Naive thymus-derived CD8-positive, alpha-beta T cell (primary cell): ENCODE results near the gene GAB4. TPM values are rescaled to one million over a fixed set of nuclear protein-coding genes. Genes with fewer than 3 reads are reported as not detected.
"Not testable (repeated sequence)": the region's sequence is repeated elsewhere in the genome, so short reads cannot be mapped to it uniquely, and the experiment has no call there.

ENCODE experiments used
- ATAC-seq, 2 donors: fragments of 150-1000 bp; cut with Tn5 transposase in 1 of 2; sonication (Bioruptor Pico), chemical (Tn5 transposase) in 1 of 2; 1 replicate in 1 of 2; 2 replicates in 1 of 2; pipeline ENCODE4 v1.10.0; 2021; ENCODE audit warnings: mild to moderate bottlenecking in 2 of 2, moderate library complexity in 2 of 2
- POLR2A ChIA-PET: fragments of 350-600 bp; sonication (Branson Sonifier 250); formaldehyde crosslinking; loops from one replicate; lab custom pipeline; 2021; ENCODE audit warnings: antibody characterized with exemption; lab: Charles Lee
- DNase-seq, 10 donors: peaks; one replicate each; pipeline versions ENCODE4 v3.0.0 to v3.0.0-alpha.2; 2020 to 2022
- H3K27ac Mint-ChIP-seq, 10 donors: one replicate each; pipeline ENCODE4 v1.8.0; 2020 to 2022; ENCODE audit warnings: mild to moderate bottlenecking in 10 of 10, mixed read lengths in 10 of 10, moderate library complexity in 4 of 10, inconsistent platforms in 1 of 10
- H3K27me3 Mint-ChIP-seq, 5 donors: one replicate each; pipeline ENCODE4 v1.8.0; 2021 to 2022; ENCODE audit warnings: mixed read lengths in 5 of 5
- H3K36me3 Mint-ChIP-seq, 3 donors: one replicate each; pipeline ENCODE4 v1.8.0; 2020 to 2022; ENCODE audit warnings: mixed read lengths in 3 of 3, mild to moderate bottlenecking in 2 of 3, inconsistent platforms in 1 of 3
- H3K4me1 Mint-ChIP-seq, 4 donors: one replicate each; pipeline ENCODE4 v1.8.0; 2021 to 2022; ENCODE audit warnings: mixed read lengths in 4 of 4
- H3K4me3 Mint-ChIP-seq, 10 donors: one replicate each; pipeline ENCODE4 v1.8.0; 2020 to 2022; ENCODE audit warnings: mild to moderate bottlenecking in 10 of 10, mixed read lengths in 10 of 10, moderate library complexity in 6 of 10, inconsistent platforms in 1 of 10
- H3K9me3 Mint-ChIP-seq, 9 donors: one replicate each; pipeline ENCODE4 v1.8.0; 2020 to 2022; ENCODE audit warnings: mixed read lengths in 9 of 9, mild to moderate bottlenecking in 3 of 9, inconsistent platforms in 1 of 9, moderate library complexity in 1 of 9
- polyA plus RNA-seq, 3 donors: library from polyadenylated mRNA; unstranded; fragments of 300-500 nt; fragmentation: Illumina TruSeq; gene quantifications; one replicate each; pipeline ENCODE4 v1.2.3, GENCODE V29; 2021
- total RNA-seq, 8 experiments: library from RNA in 2 of 8; stranded (reverse) in 2 of 8; gene quantifications; one replicate each; pipeline ENCODE4 v1.2.3 and lab custom pipeline; 2021 to 2026

The GAB4 gene
- 1 to 10 TPM; 1.1 to 1.6 TPM for total RNA-seq
- not detected for polyA plus RNA-seq
- total RNA-seq (lab: John Stamatoyannopoulos, UW): 0 to 1.0 (median 0.42) reads per million in 6 experiments

GRCh38 chr22:17007852-17008731 is at the start of gene GAB4:
Gene GAB4, minus strand, starts transcription at chr22:17008222. Its CDS starts 108 bp downstream, at chr22:17008114.
- H3K27me3 Mint-ChIP-seq: peaks cover 35 to 85% (median 60%) of the 10 kb centered on the region in 5 donors
- H3K4me3 Mint-ChIP-seq: peak within 1 kb of the TSS in 3 of 10 donors; percentile 6 to 53 (median 34)
- H3K27ac Mint-ChIP-seq: no peak within 1 kb of the TSS
- no peaks in the 10 kb centered on the region for H3K4me1 Mint-ChIP-seq
- POLR2A ChIA-PET: no interaction called here
- ATAC-seq (no peak), DNase-seq (no peak)
- peaks cover 0 to 41% (median 25%) of the 10 kb centered on the region in 9 donors for H3K9me3 Mint-ChIP-seq
- peaks cover 4 to 23% (median 10%) of the 10 kb centered on the region in 3 donors for H3K36me3 Mint-ChIP-seq

DNA sequence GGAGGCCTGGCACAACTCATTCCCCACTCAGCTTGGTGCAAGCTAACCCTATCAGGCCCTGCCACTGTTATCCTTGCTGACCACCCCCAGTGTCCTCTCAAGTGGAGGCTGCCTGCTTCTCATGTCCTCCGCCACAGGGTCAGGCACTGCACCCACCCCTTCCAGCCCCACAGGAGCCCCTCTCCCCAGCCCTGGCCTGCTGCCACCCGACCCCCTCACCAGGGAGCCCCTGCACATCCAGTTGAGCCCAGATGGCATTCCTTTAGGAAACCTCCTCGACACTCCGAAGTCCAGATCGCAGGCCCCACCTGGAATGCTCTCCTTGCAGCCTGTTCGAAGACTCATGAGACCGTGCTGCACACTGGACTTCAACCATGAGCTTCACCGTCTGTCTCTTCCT is 48.8 kb upstream of the GAB4 start:
- ATAC-seq: no peak
- peaks cover 4 to 6% (median 5%) of the 10 kb centered on the region in 4 donors for H3K4me1 Mint-ChIP-seq
- POLR2A ChIA-PET: interaction anchor here (0.6 kb wide), 1 partner anchor 21 kb away, joined by 3 read pairs; no protein-coding TSS in a partner anchor

DNA sequence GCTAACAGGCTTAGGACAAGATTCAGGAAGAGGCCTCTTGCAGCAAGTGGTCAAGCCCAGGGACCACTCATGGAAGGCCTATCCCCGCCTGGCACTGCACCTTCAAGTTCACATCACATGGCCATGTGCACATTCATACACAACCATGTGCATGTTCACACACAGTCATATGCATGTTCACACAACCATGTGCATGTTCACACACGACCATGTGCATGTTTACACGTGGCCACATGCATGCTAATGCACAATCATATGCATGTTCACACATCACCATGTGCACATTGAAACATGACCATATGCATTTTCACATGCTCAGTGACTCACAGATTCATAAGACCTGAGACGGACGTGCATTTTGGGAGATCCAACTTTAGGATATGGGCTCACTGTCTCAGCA is 48.0 kb upstream of the GAB4 start:
- ATAC-seq: no peak
- no peak for DNase-seq
- Mint-ChIP-seq H3K36me3 (peaks cover 0 to 15% (median 0%) of the 10 kb centered on the region in 3 donors), H3K4me3 (no peak overlapping the region), H3K27ac (no peak overlapping the region), H3K27me3 (no peaks in the 10 kb centered on the region), H3K9me3 (no peaks in the 10 kb centered on the region), H3K4me1 (peaks cover 4 to 6% (median 4%) of the 10 kb centered on the region in 4 donors)
- POLR2A ChIA-PET: interaction anchor here (0.6 kb wide), 1 partner anchor 20 kb away, joined by 3 read pairs; no protein-coding TSS in a partner anchor

More for the DNA sequence above, 48.8 kb upstream of the GAB4 start:
- no peak for DNase-seq
- Mint-ChIP-seq H3K36me3 (peaks cover 0 to 8% (median 0%) of the 10 kb centered on the region in 3 donors), H3K27me3 (no peaks in the 10 kb centered on the region), H3K4me3 (no peak overlapping the region), H3K9me3 (no peaks in the 10 kb centered on the region), H3K27ac (no peak overlapping the region)

DNA sequence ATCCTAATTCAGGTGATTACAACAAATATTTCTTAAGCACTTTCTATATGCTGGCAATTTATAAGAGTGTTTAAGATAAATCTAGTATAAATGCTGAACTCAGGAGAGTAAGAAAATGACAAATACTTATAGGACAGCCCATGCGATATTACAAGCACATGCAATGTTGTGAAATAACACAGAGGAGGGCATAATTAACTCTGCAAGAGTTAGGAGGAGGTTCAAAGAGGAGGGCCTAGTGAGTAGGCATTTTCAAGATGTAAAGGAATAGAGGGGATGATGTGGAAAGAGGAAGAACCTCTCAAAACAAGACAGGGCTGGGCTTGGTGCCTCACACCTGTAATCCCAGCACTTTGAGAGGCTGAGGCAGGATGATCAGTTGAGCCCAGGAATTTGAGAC is 39.6 kb upstream of the GAB4 start:
- POLR2A ChIA-PET: no interaction called here
- Mint-ChIP-seq H3K27me3 (peaks cover 0 to 5% (median 0%) of the 10 kb centered on the region in 5 donors), H3K36me3 (peaks cover 0 to 35% (median 0%) of the 10 kb centered on the region in 3 donors), H3K4me3 (no peak overlapping the region), H3K9me3 (no peaks in the 10 kb centered on the region), H3K4me1 (peaks cover 0 to 6% (median 1%) of the 10 kb centered on the region in 4 donors), H3K27ac (no peak overlapping the region)
- DNase-seq (no peak), ATAC-seq (no peak)

DNA sequence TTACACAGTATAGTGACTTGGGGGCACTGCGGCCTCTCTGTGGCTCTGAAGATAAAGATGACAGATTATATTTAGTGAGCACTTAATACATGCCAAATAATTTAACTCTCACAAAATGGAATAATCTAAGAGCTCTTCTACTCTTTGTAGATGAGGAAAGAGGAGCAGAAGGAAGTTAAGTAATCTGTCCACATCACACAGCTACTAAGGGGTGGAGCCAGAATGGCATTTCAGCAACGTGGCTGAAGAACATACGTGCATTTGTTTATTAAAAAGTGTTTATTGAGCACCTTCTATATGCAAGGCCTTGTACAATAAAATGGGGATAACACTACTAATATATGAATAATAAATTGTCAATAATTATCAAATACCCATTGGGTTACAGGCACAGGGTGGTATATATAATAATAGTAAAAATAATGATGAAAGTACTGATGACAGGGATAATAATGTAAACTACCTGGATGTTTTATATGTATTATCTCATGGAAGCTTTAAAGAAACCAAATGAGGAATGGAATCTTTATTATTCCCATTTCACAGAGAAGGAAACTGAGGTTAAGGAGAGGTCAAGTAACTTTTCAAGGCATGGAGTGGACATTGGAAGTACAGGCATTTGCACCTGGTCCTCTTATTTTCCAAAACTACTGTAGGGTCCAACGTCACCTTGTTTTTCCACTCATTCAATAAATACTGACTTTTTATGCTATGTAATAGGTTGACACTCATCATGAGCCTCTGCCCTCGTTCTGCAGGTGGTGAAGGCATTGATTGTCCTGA is 38.7 kb upstream of the GAB4 start:
- DNase-seq: no peak
- POLR2A ChIA-PET: no interaction called here
- H3K27me3 Mint-ChIP-seq: peaks cover 0 to 6% (median 0%) of the 10 kb centered on the region in 5 donors
- peak overlapping the region in 1 of 10 donors; percentile 19 for H3K27ac Mint-ChIP-seq
- peaks cover 0 to 6% (median 1%) of the 10 kb centered on the region in 4 donors for H3K4me1 Mint-ChIP-seq
- ATAC-seq: no peak
- H3K36me3 Mint-ChIP-seq: peaks cover 0 to 34% (median 0%) of the 10 kb centered on the region in 3 donors
- H3K9me3 Mint-ChIP-seq: peaks cover 0 to 1% (median 0%) of the 10 kb centered on the region in 9 donors
- H3K4me3 Mint-ChIP-seq: no peak overlapping the region

GRCh38 chr22:17043521-17043920 is 35.5 kb upstream of the GAB4 start:
- DNase-seq (no peak), ATAC-seq (no peak)
- Mint-ChIP-seq H3K4me3 (no peak overlapping the region), H3K4me1 (peaks cover 0 to 9% (median 3%) of the 10 kb centered on the region in 4 donors), H3K27ac (no peak overlapping the region), H3K9me3 (peaks cover 0 to 1% (median 0%) of the 10 kb centered on the region in 9 donors), H3K27me3 (peaks cover 0 to 6% (median 0%) of the 10 kb centered on the region in 5 donors), H3K36me3 (peaks cover 0 to 9% (median 0%) of the 10 kb centered on the region in 3 donors)
- POLR2A ChIA-PET: no interaction called here

DNA sequence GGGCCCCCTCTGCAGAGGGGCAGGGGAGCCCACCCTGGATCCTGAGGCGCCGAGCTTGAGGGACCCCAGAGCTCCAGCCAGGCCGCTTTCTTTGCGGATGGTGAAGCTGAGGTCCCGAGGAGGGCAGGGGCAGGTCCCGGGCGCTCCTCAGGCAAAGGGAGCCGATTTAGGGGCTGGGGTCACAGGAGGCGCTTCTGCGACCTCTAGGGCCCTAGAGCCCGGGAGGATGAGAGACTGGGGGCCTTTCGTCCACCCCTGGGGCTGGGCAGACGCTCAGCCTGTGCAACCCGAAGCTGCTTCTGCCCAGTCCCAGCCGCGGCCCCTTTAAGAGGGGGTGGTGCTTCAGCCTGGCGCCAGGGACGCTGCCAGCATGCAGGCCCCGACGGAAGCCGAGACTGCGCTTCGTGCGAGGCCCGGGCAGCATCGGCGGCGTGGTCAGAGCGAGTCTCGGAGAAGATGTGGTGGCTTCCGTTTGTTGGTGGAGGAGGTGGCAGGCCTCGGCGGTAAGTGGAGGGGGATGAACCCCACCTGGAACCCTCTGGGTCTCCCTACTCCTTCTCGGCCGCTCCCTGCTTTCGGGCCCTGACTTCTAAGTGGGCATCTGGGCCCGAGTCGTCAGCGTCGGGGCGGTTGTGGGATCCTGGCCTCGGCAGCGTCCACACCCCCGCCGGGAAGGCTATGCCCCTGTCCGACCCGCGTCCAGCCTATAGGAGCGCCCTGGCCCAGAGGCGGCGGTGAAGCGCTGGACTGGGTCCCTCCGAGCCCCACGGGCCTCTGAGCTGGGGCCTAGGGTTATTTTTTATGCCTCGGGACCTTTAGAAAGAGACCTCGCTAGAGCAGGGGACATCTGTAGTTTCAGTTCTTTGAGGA is 29.1 kb upstream of the GAB4 start:
- peak overlapping the region in 3 of 10 donors; percentile 24 to 66 (median 40) for H3K27ac Mint-ChIP-seq
- peak overlapping the region in 9 of 10 donors; percentile 7 to 77 (median 56) for H3K4me3 Mint-ChIP-seq
- DNase-seq (peak in 4 of 10 donors; percentile 15 to 23 (median 20)), ATAC-seq (peak; percentile 89)
- peaks cover 0 to 25% (median 6%) of the 10 kb centered on the region in 5 donors for H3K27me3 Mint-ChIP-seq
- POLR2A ChIA-PET: interaction anchor here (0.7 to 1.1 kb wide), 2 partner anchors 19 to 182 kb away, joined by 3 read pairs; partner anchors contain the start of gene ADA2
- H3K36me3 Mint-ChIP-seq, H3K9me3 Mint-ChIP-seq: not testable (repeated sequence)
- H3K4me1 Mint-ChIP-seq: peaks cover 8 to 13% (median 12%) of the 10 kb centered on the region in 4 donors

DNA sequence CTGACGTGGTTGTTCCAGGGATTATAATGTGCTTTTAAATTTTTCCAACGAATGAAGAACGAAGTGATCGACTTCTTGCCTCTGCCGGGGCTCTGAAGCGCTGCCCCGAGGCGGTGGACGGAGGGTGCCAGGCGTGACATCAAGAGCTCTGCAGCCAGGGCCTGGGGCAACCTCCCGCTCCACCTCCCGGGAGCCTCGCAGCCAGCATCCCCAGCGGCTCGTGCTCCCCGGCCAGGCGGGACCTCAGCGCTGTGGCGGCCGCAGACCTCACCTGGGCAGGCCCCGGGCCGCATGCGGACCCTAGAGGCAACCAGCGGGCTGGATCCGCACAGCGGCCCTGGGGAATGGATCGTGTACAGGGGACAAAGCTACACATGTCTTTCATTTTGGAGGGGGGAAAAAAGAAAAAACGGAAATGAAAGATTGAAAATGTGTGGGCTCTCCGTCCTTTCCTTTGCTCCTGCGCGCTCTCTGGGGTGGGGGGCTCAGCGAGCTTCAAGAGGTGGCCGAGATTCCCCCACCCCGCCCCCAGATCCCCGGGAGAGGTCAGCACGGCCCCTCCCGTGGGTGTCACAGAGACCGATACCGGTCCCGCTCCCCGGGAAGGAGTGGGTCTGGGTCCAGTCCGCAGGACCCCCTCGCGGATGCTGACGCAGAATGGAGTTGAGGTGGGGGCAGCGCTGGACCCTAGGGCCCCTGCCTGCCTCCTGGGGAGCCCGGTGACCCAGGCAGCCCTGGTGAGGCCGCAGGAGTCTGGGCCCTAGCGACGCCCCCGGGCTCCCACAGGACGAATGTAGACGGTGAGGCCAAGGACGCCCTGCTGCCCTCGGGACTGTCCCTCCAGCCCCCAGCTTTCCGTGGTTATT is 28.2 kb upstream of the GAB4 start:
- peaks cover 8 to 13% (median 12%) of the 10 kb centered on the region in 4 donors for H3K4me1 Mint-ChIP-seq
- peak overlapping the region; percentile 62 to 87 (median 80) for H3K4me3 Mint-ChIP-seq
- POLR2A ChIA-PET: interaction anchor here (1.1 kb wide), 1 partner anchor 20 kb away, joined by 3 read pairs; no protein-coding TSS in a partner anchor
- H3K36me3 Mint-ChIP-seq, H3K9me3 Mint-ChIP-seq: not testable (repeated sequence)
- peak in 2 of 10 donors; percentile 3 for DNase-seq
- peak; percentile 45 to 55 for ATAC-seq
- peak overlapping the region in 9 of 10 donors; percentile 23 to 87 (median 72) for H3K27ac Mint-ChIP-seq
- peaks cover 0 to 25% (median 10%) of the 10 kb centered on the region in 5 donors for H3K27me3 Mint-ChIP-seq

GRCh38 chr22:17035246-17035645 is 27.2 kb upstream of the GAB4 start:
- H3K4me1 Mint-ChIP-seq: peaks cover 8 to 13% (median 12%) of the 10 kb centered on the region in 4 donors
- H3K27ac Mint-ChIP-seq: peak overlapping the region in 5 of 10 donors; percentile 23 to 87 (median 85)
- H3K9me3 Mint-ChIP-seq: no peaks in the 10 kb centered on the region
- no peaks in the 10 kb centered on the region for H3K36me3 Mint-ChIP-seq
- POLR2A ChIA-PET: no interaction called here
- H3K27me3 Mint-ChIP-seq: peaks cover 0 to 25% (median 11%) of the 10 kb centered on the region in 5 donors
- peak overlapping the region; percentile 32 to 87 (median 80) for H3K4me3 Mint-ChIP-seq
- ATAC-seq (no peak), DNase-seq (no peak)

GRCh38 chr22:17034532-17034931 is 26.5 kb upstream of the GAB4 start:
- peaks cover 0 to 25% (median 11%) of the 10 kb centered on the region in 5 donors for H3K27me3 Mint-ChIP-seq
- H3K4me1 Mint-ChIP-seq: peaks cover 6 to 13% (median 10%) of the 10 kb centered on the region in 4 donors
- H3K9me3 Mint-ChIP-seq, ATAC-seq, POLR2A ChIA-PET, DNase-seq, H3K36me3 Mint-ChIP-seq: not testable (repeated sequence)
- peak overlapping the region in 2 of 10 donors; percentile 15 to 81 for H3K4me3 Mint-ChIP-seq
- peak overlapping the region in 3 of 10 donors; percentile 43 to 85 (median 58) for H3K27ac Mint-ChIP-seq
